ENCODE measurements around the gene FCRL6.

Gene FCRL6

GRCh38 chr1:159780583-159781582 lies 21.3 kb upstream of the FCRL6 start, which contains the start of gene DUSP23:
TSS of gene DUSP23 (plus strand) at chr1:159780962. CDS start at chr1:159781101, 139 bp downstream.
- no peaks in the 10 kb centered on the region; the same call in 1 of the 2 replicates for H3K27me3 ChIP-seq (ENCODE audit: control insufficient read depth, insufficient read depth, low read length)
- H3K4me3 ChIP-seq (ENCODE audit: low read depth, low read length) = peak within 1 kb of the TSS; percentile 68
- peak within 1 kb of the TSS; percentile 58 for H3K27ac ChIP-seq (ENCODE audit: low read depth, low read length)
- H3K4me1 ChIP-seq (ENCODE audit: control insufficient read depth, insufficient read depth, low read length) = peaks cover 9% of the 10 kb centered on the region
- no peak within 1 kb of the TSS; the same call in 1 of the 2 replicates for H3K9ac ChIP-seq (ENCODE audit: low read depth, low read length)
- no peaks in the 10 kb centered on the region for H3K36me3 ChIP-seq (ENCODE audit: control insufficient read depth, insufficient read depth, low read length)
- no peaks in the 10 kb centered on the region for H3K9me3 ChIP-seq (ENCODE audit: control insufficient read depth, insufficient read depth, low read length)

- Histone ChIP-seq H3K27ac (ENCODE audit: low read depth, low read length) (no peak overlapping the region), H3K9ac (ENCODE audit: low read depth, low read length) (no peak overlapping the region), H3K27me3 (ENCODE audit: control insufficient read depth, insufficient read depth, low read length) (no peaks in the 10 kb centered on the region; the same call in 1 of the 2 replicates), H3K9me3 (ENCODE audit: control insufficient read depth, insufficient read depth, low read length) (no peaks in the 10 kb centered on the region), H3K4me1 (ENCODE audit: control insufficient read depth, insufficient read depth, low read length) (peaks cover 9% of the 10 kb centered on the region), H3K36me3 (ENCODE audit: control insufficient read depth, insufficient read depth, low read length) (no peaks in the 10 kb centered on the region), H3K4me3 (ENCODE audit: low read depth, low read length) (peak overlapping the region; percentile 68; the same call in 1 of the 2 replicates)
These were observed 20.2 kb upstream of the FCRL6 start for GRCh38 chr1:159781992-159782391.

GRCh38 chr1:159783724-159784123 lies 18.4 kb upstream of the FCRL6 start:
- no peak overlapping the region for H3K9ac ChIP-seq (ENCODE audit: low read depth, low read length)
- no peaks in the 10 kb centered on the region for H3K9me3 ChIP-seq (ENCODE audit: control insufficient read depth, insufficient read depth, low read length)
- H3K27me3 ChIP-seq (ENCODE audit: control insufficient read depth, insufficient read depth, low read length) = no peaks in the 10 kb centered on the region; the same call in 1 of the 2 replicates
- peaks cover 9% of the 10 kb centered on the region for H3K4me1 ChIP-seq (ENCODE audit: control insufficient read depth, insufficient read depth, low read length)
- no peak overlapping the region for H3K27ac ChIP-seq (ENCODE audit: low read depth, low read length)
- no peak overlapping the region for H3K4me3 ChIP-seq (ENCODE audit: low read depth, low read length)
- H3K36me3 ChIP-seq (ENCODE audit: control insufficient read depth, insufficient read depth, low read length) = no peaks in the 10 kb centered on the region

DNA sequence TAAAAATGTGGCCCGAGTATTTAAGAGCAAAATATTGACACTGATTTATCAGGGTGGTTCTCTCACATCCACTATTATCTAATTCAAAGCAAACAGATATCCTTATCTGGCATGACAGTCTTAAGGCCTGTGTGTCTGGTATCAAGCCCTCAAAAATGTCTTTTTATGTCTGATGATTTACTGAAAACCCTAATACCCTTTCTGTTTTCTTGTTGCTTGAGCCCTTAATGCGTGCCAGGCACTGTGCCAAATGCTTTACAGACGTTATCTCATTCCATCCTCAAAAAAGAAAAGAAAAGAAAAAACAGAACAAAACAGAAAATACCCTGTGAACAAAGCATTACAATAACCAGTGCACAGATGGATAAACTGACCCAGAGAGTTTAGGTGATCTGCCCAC lies 15.7 kb upstream of the FCRL6 start:
- Histone ChIP-seq H3K4me3 (ENCODE audit: low read depth, low read length) (no peak overlapping the region), H3K9me3 (ENCODE audit: control insufficient read depth, insufficient read depth, low read length) (no peaks in the 10 kb centered on the region), H3K27ac (ENCODE audit: low read depth, low read length) (no peak overlapping the region)

GRCh38 chr1:159786966-159787365 lies 15.2 kb upstream of the FCRL6 start:
- Histone ChIP-seq H3K4me1 (ENCODE audit: control insufficient read depth, insufficient read depth, low read length) (peaks cover 9% of the 10 kb centered on the region), H3K9ac (ENCODE audit: low read depth, low read length) (no peak overlapping the region), H3K9me3 (ENCODE audit: control insufficient read depth, insufficient read depth, low read length) (no peaks in the 10 kb centered on the region), H3K27me3 (ENCODE audit: control insufficient read depth, insufficient read depth, low read length) (no peaks in the 10 kb centered on the region), H3K36me3 (ENCODE audit: control insufficient read depth, insufficient read depth, low read length) (no peaks in the 10 kb centered on the region), H3K27ac (ENCODE audit: low read depth, low read length) (no peak overlapping the region), H3K4me3 (ENCODE audit: low read depth, low read length) (no peak overlapping the region)

More for the DNA sequence above, 15.7 kb upstream of the FCRL6 start:
- no peaks in the 10 kb centered on the region; the same call in 1 of the 2 replicates for H3K27me3 ChIP-seq (ENCODE audit: control insufficient read depth, insufficient read depth, low read length)
- peaks cover 9% of the 10 kb centered on the region for H3K4me1 ChIP-seq (ENCODE audit: control insufficient read depth, insufficient read depth, low read length)
- no peaks in the 10 kb centered on the region for H3K36me3 ChIP-seq (ENCODE audit: control insufficient read depth, insufficient read depth, low read length)
- H3K9ac ChIP-seq (ENCODE audit: low read depth, low read length) = no peak overlapping the region

GRCh38 chr1:159790237-159790917 lies 11.8 kb upstream of the FCRL6 start:
- Histone ChIP-seq H3K4me3 (ENCODE audit: low read depth, low read length) (no peak overlapping the region), H3K9ac (ENCODE audit: low read depth, low read length) (no peak overlapping the region), H3K27me3 (ENCODE audit: control insufficient read depth, insufficient read depth, low read length) (no peaks in the 10 kb centered on the region), H3K36me3 (ENCODE audit: control insufficient read depth, insufficient read depth, low read length) (no peaks in the 10 kb centered on the region), H3K9me3 (ENCODE audit: control insufficient read depth, insufficient read depth, low read length) (no peaks in the 10 kb centered on the region), H3K27ac (ENCODE audit: low read depth, low read length) (no peak overlapping the region), H3K4me1 (ENCODE audit: control insufficient read depth, insufficient read depth, low read length) (no peaks in the 10 kb centered on the region)

- H3K27me3 ChIP-seq (ENCODE audit: control insufficient read depth, insufficient read depth, low read length) = no peaks in the 10 kb centered on the region
- no peak overlapping the region for H3K27ac ChIP-seq (ENCODE audit: low read depth, low read length)
- no peak overlapping the region for H3K9ac ChIP-seq (ENCODE audit: low read depth, low read length)
- H3K4me1 ChIP-seq (ENCODE audit: control insufficient read depth, insufficient read depth, low read length) = no peaks in the 10 kb centered on the region
- no peaks in the 10 kb centered on the region for H3K36me3 ChIP-seq (ENCODE audit: control insufficient read depth, insufficient read depth, low read length)
- no peaks in the 10 kb centered on the region for H3K9me3 ChIP-seq (ENCODE audit: control insufficient read depth, insufficient read depth, low read length)
- H3K4me3 ChIP-seq (ENCODE audit: low read depth, low read length) = no peak overlapping the region
These were observed 11.1 kb upstream of the FCRL6 start for GRCh38 chr1:159791031-159791430.

- Histone ChIP-seq H3K27me3 (ENCODE audit: control insufficient read depth, insufficient read depth, low read length) (no peaks in the 10 kb centered on the region), H3K4me1 (ENCODE audit: control insufficient read depth, insufficient read depth, low read length) (no peaks in the 10 kb centered on the region), H3K36me3 (ENCODE audit: control insufficient read depth, insufficient read depth, low read length) (no peaks in the 10 kb centered on the region), H3K9me3 (ENCODE audit: control insufficient read depth, insufficient read depth, low read length) (no peaks in the 10 kb centered on the region), H3K9ac (ENCODE audit: low read depth, low read length) (no peak overlapping the region), H3K27ac (ENCODE audit: low read depth, low read length) (no peak overlapping the region), H3K4me3 (ENCODE audit: low read depth, low read length) (no peak overlapping the region)
These were observed 10.7 kb upstream of the FCRL6 start for GRCh38 chr1:159791461-159791860.

- Histone ChIP-seq H3K4me1 (ENCODE audit: control insufficient read depth, insufficient read depth, low read length) (no peaks in the 10 kb centered on the region), H3K27me3 (ENCODE audit: control insufficient read depth, insufficient read depth, low read length) (no peaks in the 10 kb centered on the region), H3K4me3 (ENCODE audit: low read depth, low read length) (no peak overlapping the region), H3K27ac (ENCODE audit: low read depth, low read length) (no peak overlapping the region), H3K9ac (ENCODE audit: low read depth, low read length) (no peak overlapping the region), H3K36me3 (ENCODE audit: control insufficient read depth, insufficient read depth, low read length) (no peaks in the 10 kb centered on the region), H3K9me3 (ENCODE audit: control insufficient read depth, insufficient read depth, low read length) (no peaks in the 10 kb centered on the region)
These were observed 6.6 kb upstream of the FCRL6 start for GRCh38 chr1:159795534-159795933.

GRCh38 chr1:159798893-159799292 lies 3.3 kb upstream of the FCRL6 start:
- H3K4me3 ChIP-seq (ENCODE audit: low read depth, low read length) = no peak overlapping the region
- H3K9me3 ChIP-seq (ENCODE audit: control insufficient read depth, insufficient read depth, low read length) = no peaks in the 10 kb centered on the region
- H3K9ac ChIP-seq (ENCODE audit: low read depth, low read length) = no peak overlapping the region
- no peaks in the 10 kb centered on the region for H3K4me1 ChIP-seq (ENCODE audit: control insufficient read depth, insufficient read depth, low read length)
- H3K27me3 ChIP-seq (ENCODE audit: control insufficient read depth, insufficient read depth, low read length) = no peaks in the 10 kb centered on the region
- H3K27ac ChIP-seq (ENCODE audit: low read depth, low read length) = no peak overlapping the region
- H3K36me3 ChIP-seq (ENCODE audit: control insufficient read depth, insufficient read depth, low read length) = no peaks in the 10 kb centered on the region
